SK-N-SH (cell line): Measurements from ENCODE around the gene CNNM3.

Experiments
- EP300 ChIP-seq, 2 experiments: IDR thresholded peaks; 2 replicates each; pipeline versions ENCODE4 v1.4.0 to v1.6.1; 2012; ENCODE audit warnings: borderline replicate concordance in 1 of 2, low read depth in 1 of 2, low read length in 1 of 2
- FOXM1 ChIP-seq: IDR thresholded peaks from 2 replicates; pipeline ENCODE4 v1.4.0; 2012; ENCODE audit warnings: low read depth, mild to moderate bottlenecking
- JUND ChIP-seq: IDR thresholded peaks from 2 replicates; pipeline ENCODE4 v1.4.0; 2012
- POLR2AphosphoS5 ChIP-seq: IDR thresholded peaks from 2 replicates; pipeline ENCODE4 v1.6.1; 2012; ENCODE audit warnings: low read depth, low read length
- RAD21 ChIP-seq: IDR thresholded peaks from 2 replicates; pipeline ENCODE4 v1.6.1; 2012; ENCODE audit warnings: mild to moderate bottlenecking, low read length
- RCOR1 ChIP-seq: fragments of 150-350 bp; IDR thresholded peaks from 2 replicates; pipeline ENCODE4 v1.6.1; 2017; ENCODE audit warnings: antibody characterized with exemption, low read length
- TAF1 ChIP-seq: IDR thresholded peaks from 2 replicates; pipeline ENCODE4 v1.6.1; 2012; ENCODE audit warnings: low read depth, mild to moderate bottlenecking, low read length, moderate library complexity, borderline replicate concordance
- TEAD4 ChIP-seq: IDR thresholded peaks from 2 replicates; pipeline ENCODE4 v1.4.0; 2012; ENCODE audit warnings: mild to moderate bottlenecking, borderline replicate concordance; ENCODE audit not compliant: insufficient read depth
- TF ChIP-seq, protein P1 (sequence below): fragments of 200-600 bp; sonication (generic); IDR thresholded peaks from 2 replicates; pipeline ENCODE4 v1.6.1; 2017; ENCODE audit warnings: antibody characterized with exemption, mild to moderate bottlenecking, moderate library complexity

DNA sequence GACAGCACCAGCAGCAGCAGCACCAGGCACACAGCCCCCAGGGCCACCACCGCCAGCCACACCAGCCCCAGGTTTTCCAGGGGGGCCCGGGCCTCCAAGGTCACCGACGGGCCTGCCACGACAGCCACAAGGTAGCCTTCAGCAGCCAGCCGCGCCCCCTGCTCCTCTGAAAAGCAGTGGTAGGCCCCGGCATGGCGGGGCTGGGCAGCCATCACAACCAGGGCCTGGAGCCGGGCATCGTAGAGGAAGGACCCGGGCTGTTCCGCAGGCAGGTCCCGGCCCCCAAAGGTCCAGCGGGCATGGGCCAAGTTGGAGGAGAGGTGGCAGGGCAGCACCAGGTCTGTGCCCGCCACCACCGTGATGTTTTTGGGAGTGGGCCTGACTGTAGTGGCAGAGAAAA is 45.0 kb downstream of the CNNM3 start:
- TF ChIP-seq RAD21 (no peak), TEAD4 (no peak), EP300 (IDR thresholded peaks at IDR 0.05; ENCODE audit: borderline replicate concordance in 1 of 2, low read depth in 1 of 2, low read length in 1 of 2) (no peak), JUND (no peak), TAF1 (no peak), POLR2AphosphoS5 (no peak), FOXM1 (no peak), RCOR1 (no peak)
- TF ChIP-seq, protein P1, sequence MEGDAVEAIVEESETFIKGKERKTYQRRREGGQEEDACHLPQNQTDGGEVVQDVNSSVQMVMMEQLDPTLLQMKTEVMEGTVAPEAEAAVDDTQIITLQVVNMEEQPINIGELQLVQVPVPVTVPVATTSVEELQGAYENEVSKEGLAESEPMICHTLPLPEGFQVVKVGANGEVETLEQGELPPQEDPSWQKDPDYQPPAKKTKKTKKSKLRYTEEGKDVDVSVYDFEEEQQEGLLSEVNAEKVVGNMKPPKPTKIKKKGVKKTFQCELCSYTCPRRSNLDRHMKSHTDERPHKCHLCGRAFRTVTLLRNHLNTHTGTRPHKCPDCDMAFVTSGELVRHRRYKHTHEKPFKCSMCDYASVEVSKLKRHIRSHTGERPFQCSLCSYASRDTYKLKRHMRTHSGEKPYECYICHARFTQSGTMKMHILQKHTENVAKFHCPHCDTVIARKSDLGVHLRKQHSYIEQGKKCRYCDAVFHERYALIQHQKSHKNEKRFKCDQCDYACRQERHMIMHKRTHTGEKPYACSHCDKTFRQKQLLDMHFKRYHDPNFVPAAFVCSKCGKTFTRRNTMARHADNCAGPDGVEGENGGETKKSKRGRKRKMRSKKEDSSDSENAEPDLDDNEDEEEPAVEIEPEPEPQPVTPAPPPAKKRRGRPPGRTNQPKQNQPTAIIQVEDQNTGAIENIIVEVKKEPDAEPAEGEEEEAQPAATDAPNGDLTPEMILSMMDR, result no peak
